Mucosa of gallbladder (tissue), 1 donor: ENCODE results near the gene CDK5RAP2. TPM values are rescaled to one million over a fixed set of nuclear protein-coding genes. Genes with fewer than 3 reads are reported as not detected.
"Not testable (repeated sequence)": the region's sequence is repeated elsewhere in the genome, so short reads cannot be mapped to it uniquely, and the experiment has no call there.

Source experiments
- DNase-seq: peaks from one replicate; pipeline ENCODE4 v3.0.0-alpha.2; 2020; ENCODE audit warnings: low spot score
- total RNA-seq: library from RNA; stranded (reverse); gene quantifications from one replicate; pipeline ENCODE4 v1.2.1, GENCODE V29; 2021
- donor health status: DM: no; HTN: no; CAD: no.

The CDK5RAP2 gene
- 43.3 TPM for total RNA-seq

GRCh38 chr9:120580051-120580896, at the start of gene CDK5RAP2:
TSS of gene CDK5RAP2 (minus strand) at chr9:120580167. CDS start at chr9:120579978, 189 bp downstream.
- DNase-seq, result peak; percentile 96

GRCh38 chr9:120628925-120629497, 49.0 kb upstream of the CDK5RAP2 start:
- DNase-seq, result not testable (repeated sequence)

- DNase-seq, result no peak
Measured at GRCh38 chr9:120628207-120628924, 48.4 kb upstream of the CDK5RAP2 start.

- DNase-seq, result no peak
Measured at GRCh38 chr9:120627073-120627472, 47.1 kb upstream of the CDK5RAP2 start.

GRCh38 chr9:120626512-120626911, 46.5 kb upstream of the CDK5RAP2 start:
- DNase-seq, result no peak

GRCh38 chr9:120625222-120625621, 45.3 kb upstream of the CDK5RAP2 start:
- DNase-seq, result no peak

- no peak for DNase-seq
Measured at GRCh38 chr9:120622790-120623189, 42.8 kb upstream of the CDK5RAP2 start.

GRCh38 chr9:120621941-120622340, 42.0 kb upstream of the CDK5RAP2 start:
- DNase-seq, result no peak

- DNase-seq, result peak; percentile 52
Measured at GRCh38 chr9:120619751-120620655, 40.0 kb upstream of the CDK5RAP2 start.

- no peak for DNase-seq
Measured at GRCh38 chr9:120616966-120617935, 37.3 kb upstream of the CDK5RAP2 start.

GRCh38 chr9:120612218-120612617, 32.3 kb upstream of the CDK5RAP2 start:
- no peak for DNase-seq

GRCh38 chr9:120611690-120612068, 31.7 kb upstream of the CDK5RAP2 start:
- no peak for DNase-seq

- DNase-seq, result no peak
Measured at GRCh38 chr9:120610975-120611689, 31.2 kb upstream of the CDK5RAP2 start.

GRCh38 chr9:120609636-120610035, 29.7 kb upstream of the CDK5RAP2 start:
- no peak for DNase-seq

GRCh38 chr9:120608421-120608820, 28.5 kb upstream of the CDK5RAP2 start:
- no peak for DNase-seq

GRCh38 chr9:120603591-120603990, 23.6 kb upstream of the CDK5RAP2 start:
- DNase-seq, result no peak

GRCh38 chr9:120603010-120603409, 23.0 kb upstream of the CDK5RAP2 start:
- no peak for DNase-seq

GRCh38 chr9:120593955-120594277, 13.9 kb upstream of the CDK5RAP2 start:
- DNase-seq, result no peak

- no peak for DNase-seq
Measured at GRCh38 chr9:120593250-120593954, 13.4 kb upstream of the CDK5RAP2 start.
